ENCODE data around the gene BCL10.

BCL10 gene

GRCh38 chr1:85219853-85220610, 56.4 kb downstream of the BCL10 start:
- DNase-seq = no peak

DNA sequence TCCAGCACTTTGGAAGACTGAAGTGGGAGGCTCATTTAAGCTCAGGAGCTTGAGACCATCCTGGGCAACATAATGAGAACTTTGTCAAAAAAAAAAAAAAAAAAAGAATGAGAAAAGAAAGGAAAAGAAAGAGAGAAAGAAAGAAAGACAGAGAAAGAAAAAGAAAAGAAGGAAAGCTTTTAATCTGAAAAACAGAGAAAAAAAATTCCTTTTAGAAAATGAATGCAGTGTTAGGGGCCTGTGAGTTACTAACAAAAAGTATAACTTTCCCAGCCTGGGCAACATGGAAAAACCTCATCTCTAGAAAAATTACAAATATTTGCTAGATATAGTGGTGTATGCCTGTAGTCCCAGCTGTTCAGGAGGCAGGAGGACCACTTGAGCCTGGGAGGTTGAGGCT, 59.7 kb downstream of the BCL10 start:
- DNase-seq = no peak
